ENCODE results near the gene TACC3.
A peak's percentile ranks its signal among the peaks of the same experiment; 100 is the strongest.

Gene TACC3

GRCh38 chr4:1721003-1721665, at the start of gene TACC3, which contains the start of gene TMEM129:
TSS of gene TACC3 (plus strand) at chr4:1721521. CDS start at chr4:1723422, 1,901 bp downstream.
TSS of gene TMEM129 (minus strand) at chr4:1721323. CDS start at chr4:1720837, 486 bp downstream.
- no peak for TF ChIP-seq CTCF (IDR thresholded peaks at IDR 0.05)
- TF ChIP-seq ZFX (IDR thresholded peaks at IDR 0.05; ENCODE audit: borderline replicate concordance): no peak
- peak within 1 kb of the TSS; percentile 98 for H3K27ac ChIP-seq

GRCh38 chr4:1673671-1674070, 47.6 kb upstream of the TACC3 start:
- TF ChIP-seq ZFX (IDR thresholded peaks at IDR 0.05; ENCODE audit: borderline replicate concordance) (no peak), CTCF (IDR thresholded peaks at IDR 0.05) (no peak)

GRCh38 chr4:1674682-1675081, 46.6 kb upstream of the TACC3 start:
- TF ChIP-seq ZFX (IDR thresholded peaks at IDR 0.05; ENCODE audit: borderline replicate concordance): no peak
- TF ChIP-seq CTCF (IDR thresholded peaks at IDR 0.05): no peak
- no peak overlapping the region for H3K27ac ChIP-seq

More at GRCh38 chr4:1673671-1674070, 47.6 kb upstream of the TACC3 start:
- H3K27ac ChIP-seq: no peak overlapping the region

- TF ChIP-seq ZFX (IDR thresholded peaks at IDR 0.05; ENCODE audit: borderline replicate concordance) (no peak), CTCF (IDR thresholded peaks at IDR 0.05) (no peak)
- H3K27ac ChIP-seq: no peak overlapping the region
Measured at GRCh38 chr4:1675136-1675801, 46.1 kb upstream of the TACC3 start.

GRCh38 chr4:1675802-1676137, 45.6 kb upstream of the TACC3 start:
- TF ChIP-seq ZFX (IDR thresholded peaks at IDR 0.05; ENCODE audit: borderline replicate concordance) (no peak), CTCF (IDR thresholded peaks at IDR 0.05) (no peak)
- no peak overlapping the region for H3K27ac ChIP-seq

- H3K27ac ChIP-seq: no peak overlapping the region
- TF ChIP-seq ZFX (IDR thresholded peaks at IDR 0.05; ENCODE audit: borderline replicate concordance): no peak
Measured at GRCh38 chr4:1676605-1677525, 44.5 kb upstream of the TACC3 start.

GRCh38 chr4:1678244-1678643, 43.1 kb upstream of the TACC3 start:
- TF ChIP-seq CTCF (IDR thresholded peaks at IDR 0.05) (no peak), ZFX (IDR thresholded peaks at IDR 0.05; ENCODE audit: borderline replicate concordance) (no peak)
- H3K27ac ChIP-seq: no peak overlapping the region

Measured in 22Rv1 (cell line).